GM23338 (cell line): ENCODE data around the gene HIVEP2. TPM values are rescaled to one million over a fixed set of nuclear protein-coding genes. Genes with fewer than 3 reads are reported as not detected.

Experiments
- ATAC-seq: fragments of 200-7000 bp; cut with Tn5 transposase; 3 replicates; pipeline ENCODE4 v1.9.1; 2020
- DNase-seq: peaks from one replicate; pipeline ENCODE4 v3.0.0-alpha.2; 2015; ENCODE audit warnings: low spot score
- H2AFZ ChIP-seq: fragments of 200-600 bp; sonication (generic); 2 replicates; pipeline ENCODE4 v1.8.0; 2016; ENCODE audit warnings: antibody characterized with exemption, mild to moderate bottlenecking, moderate library complexity
- H3F3A ChIP-seq: fragments of 200-600 bp; sonication (generic); replicated peaks from 2 replicates; pipeline ENCODE4 v1.8.0; 2017; ENCODE audit warnings: antibody characterized with exemption, mixed run types, low read depth
- H3K27ac ChIP-seq: fragments of 200-600 bp; sonication (generic); 2 replicates; pipeline ENCODE4 v1.6.1; 2016; ENCODE audit warnings: low read depth
- H3K27me3 ChIP-seq: fragments of 200-600 bp; sonication (generic); 2 replicates; pipeline ENCODE4 v1.8.0; 2016; ENCODE audit warnings: mild to moderate bottlenecking, mixed run types, moderate library complexity; ENCODE audit not compliant: insufficient read depth
- H3K36me3 ChIP-seq: fragments of 200-600 bp; sonication (generic); 2 replicates; pipeline ENCODE4 v1.8.0; 2016; ENCODE audit warnings: mild to moderate bottlenecking; ENCODE audit not compliant: insufficient read depth
- H3K4me1 ChIP-seq: fragments of 200-600 bp; sonication (generic); 2 replicates; pipeline ENCODE4 v1.8.0; 2016; ENCODE audit warnings: mild to moderate bottlenecking, moderate library complexity; ENCODE audit not compliant: insufficient read depth
- H3K4me2 ChIP-seq: fragments of 200-600 bp; sonication (generic); 2 replicates; pipeline ENCODE4 v1.7.1; 2017; ENCODE audit warnings: mixed run types
- H3K4me3 ChIP-seq: fragments of 200-600 bp; sonication (generic); 2 replicates; pipeline ENCODE4 v1.6.1; 2016; ENCODE audit warnings: mixed run types
- H3K79me2 ChIP-seq: fragments of 200-600 bp; sonication (generic); replicated peaks from 2 replicates; pipeline ENCODE4 v1.8.0; 2017; ENCODE audit warnings: mild to moderate bottlenecking; ENCODE audit not compliant: insufficient read depth
- H3K9me2 ChIP-seq: fragments of 200-600 bp; sonication (generic); 2 replicates; pipeline ENCODE4 v1.8.0; 2017; ENCODE audit not compliant: insufficient read depth
- H4K20me1 ChIP-seq: fragments of 200-600 bp; sonication (generic); replicated peaks from 2 replicates; pipeline ENCODE4 v1.8.0; 2017; ENCODE audit warnings: mild to moderate bottlenecking; ENCODE audit not compliant: insufficient read depth
- H3K27ac Mint-ChIP-seq: 2 replicates; pipeline ENCODE4 v1.8.0; 2020; ENCODE audit warnings: inconsistent platforms, mild to moderate bottlenecking, moderate library complexity, mixed read lengths
- H3K27me3 Mint-ChIP-seq: 3 replicates; pipeline ENCODE4 v1.8.0; 2022; ENCODE audit warnings: low read depth, mild to moderate bottlenecking, moderate library complexity, mixed read lengths, inconsistent platforms; ENCODE audit not compliant: insufficient read depth, poor library complexity
- H3K36me3 Mint-ChIP-seq: 3 replicates; pipeline ENCODE4 v1.8.0; 2021; ENCODE audit warnings: low read depth, mild to moderate bottlenecking, inconsistent platforms, moderate library complexity, mixed read lengths
- H3K4me1 Mint-ChIP-seq: 3 replicates; pipeline ENCODE4 v1.8.0; 2020; ENCODE audit warnings: mild to moderate bottlenecking, inconsistent platforms, mixed read lengths
- H3K4me3 Mint-ChIP-seq: 3 replicates; pipeline ENCODE4 v1.8.0; 2021; ENCODE audit warnings: moderate library complexity, mild to moderate bottlenecking, inconsistent platforms, mixed read lengths
- H3K9me3 Mint-ChIP-seq: 3 replicates; pipeline ENCODE4 v1.8.0; 2020; ENCODE audit warnings: moderate library complexity, mild to moderate bottlenecking, inconsistent platforms, mixed read lengths
- CTCF ChIP-seq, 2 experiments: fragments of 200-600 bp in 1 of 2; sonication (generic) in 1 of 2; conservative IDR thresholded peaks; 2 replicates each; pipeline versions ENCODE4 v1.5.1 to v1.6.1; 2016 to 2017; ENCODE audit warnings: antibody characterized with exemption in 2 of 2, low read depth in 2 of 2, mild to moderate bottlenecking in 2 of 2, moderate library complexity in 1 of 2
- ETS1 ChIP-seq: IDR thresholded peaks from 2 replicates; pipeline ENCODE4 v1.6.1; 2016; ENCODE audit warnings: antibody characterized with exemption
- EZH2 ChIP-seq: fragments of 200-600 bp; sonication (generic); IDR thresholded peaks from one replicate; pipeline ENCODE4 v1.8.0; 2017; ENCODE audit warnings: antibody characterized with exemption, mild to moderate bottlenecking, low read depth; ENCODE audit not compliant: unreplicated experiment
- JUNB ChIP-seq: IDR thresholded peaks from one replicate; pipeline ENCODE4 v1.6.1; 2016; ENCODE audit warnings: antibody characterized with exemption; ENCODE audit not compliant: unreplicated experiment
- NANOG ChIP-seq: IDR thresholded peaks from 2 replicates; pipeline ENCODE4 v1.6.1; 2016; ENCODE audit warnings: antibody characterized with exemption, borderline replicate concordance
- POLR2AphosphoS5 ChIP-seq: IDR thresholded peaks from 2 replicates; pipeline ENCODE4 v1.6.1; 2016; ENCODE audit warnings: antibody characterized with exemption, low read depth
- REST ChIP-seq: IDR thresholded peaks from one replicate; pipeline ENCODE4 v1.6.1; 2018; ENCODE audit warnings: antibody characterized with exemption; ENCODE audit not compliant: unreplicated experiment
- STAT1 ChIP-seq: IDR thresholded peaks from one replicate; pipeline ENCODE4 v1.6.1; 2016; ENCODE audit warnings: antibody characterized with exemption; ENCODE audit not compliant: unreplicated experiment
- ZNF331 ChIP-seq: fragments of 250-450 bp; sonication (Bioruptor Pico); IDR thresholded peaks from 2 replicates; pipeline ENCODE4 v1.5.0; 2020; ENCODE audit warnings: low read depth, mild to moderate bottlenecking, moderate library complexity
- polyA plus RNA-seq: library from polyadenylated mRNA; unstranded; fragments of >200 nt; fragmentation: Nextera tagmentation; extraction: Ambion mirVana; gene quantifications from 2 replicates; pipeline ENCODE4 v1.2.1, GENCODE V29; 2016
- total RNA-seq: library from RNA; depleted of rRNA; stranded (reverse); fragments of >200 nt; shearing (Covaris generic); gene quantifications from 2 replicates; pipeline ENCODE4 v1.2.3, GENCODE V29; 2014

Gene HIVEP2
- total and polyA plus RNA-seq, 2 experiments from 2014 or later, result 1.5 to 7.4 TPM

GRCh38 chr6:142958343-142958742 is 13.4 kb upstream of the HIVEP2 start:
- no peaks in the 10 kb centered on the region for H3K9me2 ChIP-seq
- Mint-ChIP-seq H3K27me3 (no peaks in the 10 kb centered on the region), H3K9me3 (peaks cover 3% of the 10 kb centered on the region; the same call in 1 of the 3 replicates), H3K36me3 (0 out of 3 replicates have a peak, but pooled peaks cover 4% of the 10 kb centered on the region), H3K4me1 (no peaks in the 10 kb centered on the region), H3K4me3 (no peak overlapping the region), H3K27ac (no peak overlapping the region)
- no peak overlapping the region for H3K4me3 ChIP-seq
- no peak overlapping the region for H3K27ac ChIP-seq
- no peak for ATAC-seq
- no peaks in the 10 kb centered on the region for H3F3A ChIP-seq
- TF ChIP-seq POLR2AphosphoS5 (no peak), JUNB (no peak), STAT1 (no peak), ZNF331 (CRISPR knock-in tag) (no peak), CTCF (conservative IDR thresholded peaks at IDR 0.05; ENCODE audit: low read depth in 2 of 2) (no peak), EZH2 (no peak), REST (no peak), NANOG (no peak)
- H3K4me2 ChIP-seq, result no peak overlapping the region
- no peaks in the 10 kb centered on the region for H4K20me1 ChIP-seq
- H3K27me3 ChIP-seq, result no peaks in the 10 kb centered on the region
- H3K36me3 ChIP-seq, result no peaks in the 10 kb centered on the region
- no peak for DNase-seq
- no peak overlapping the region for H2AFZ ChIP-seq
- H3K4me1 ChIP-seq, result no peaks in the 10 kb centered on the region
- no peaks in the 10 kb centered on the region for H3K79me2 ChIP-seq

- Histone ChIP-seq H2AFZ (no peak overlapping the region), H3K4me1 (peaks cover 6% of the 10 kb centered on the region; the same call in 1 of the 2 replicates), H3K27ac (no peak overlapping the region), H3K4me2 (no peak overlapping the region), H3K36me3 (no peaks in the 10 kb centered on the region), H3K9me2 (no peaks in the 10 kb centered on the region), H4K20me1 (no peaks in the 10 kb centered on the region), H3K79me2 (no peaks in the 10 kb centered on the region), H3K27me3 (no peaks in the 10 kb centered on the region), H3F3A (no peaks in the 10 kb centered on the region), H3K4me3 (no peak overlapping the region)
- no peak for TF ChIP-seq CTCF (conservative IDR thresholded peaks at IDR 0.05; ENCODE audit: low read depth in 2 of 2)
- no peak for TF ChIP-seq ETS1
- TF ChIP-seq JUNB, result no peak
- Mint-ChIP-seq H3K4me1 (peaks cover 7% of the 10 kb centered on the region; the same call in 2 of the 3 replicates), H3K36me3 (0 out of 3 replicates have a peak, but pooled peaks cover 4% of the 10 kb centered on the region), H3K9me3 (peaks cover 3% of the 10 kb centered on the region; the same call in 1 of the 3 replicates), H3K27ac (no peak overlapping the region), H3K27me3 (peaks cover under 1% of the 10 kb centered on the region), H3K4me3 (no peak overlapping the region)
- ATAC-seq, result no peak
- no peak for DNase-seq
Measured at GRCh38 chr6:142956726-142957125, 11.8 kb upstream of the HIVEP2 start.
